PC-9 (cell line): ENCODE data around the gene TUBGCP6. TPM values are rescaled to one million over a fixed set of nuclear protein-coding genes. Genes with fewer than 3 reads are reported as not detected.

Experiments used
- BruUV-seq: library from RNA; stranded (reverse); fragments of 400-500 nt; replicated peaks from 2 replicates; lab custom pipeline; 2021; lab: Mats Ljungman, UMichigan
- CTCF ChIA-PET: fragments of 300-600 bp; sonication (Branson Sonifier 250); formaldehyde crosslinking; loops from one replicate; lab custom pipeline; 2022; ENCODE audit warnings: antibody characterized with exemption; lab: Charles Lee
- POLR2A ChIA-PET: fragments of 300-600 bp; sonication (Branson Sonifier 250); formaldehyde crosslinking; loops from one replicate; lab custom pipeline; 2022; ENCODE audit warnings: antibody characterized with exemption; ENCODE audit not compliant: unreplicated experiment; lab: Charles Lee
- DNase-seq, 2 experiments: peaks; one replicate each; pipeline versions ENCODE4 v3.0.0 to v3.0.0-alpha.2; 2015 to 2022; ENCODE audit warnings: mixed read lengths in 1 of 2
- H2AFZ ChIP-seq: fragments of 200-600 bp; sonication (generic); 2 replicates; pipeline ENCODE4 v1.8.1; 2017; ENCODE audit warnings: antibody characterized with exemption
- H3F3A ChIP-seq: fragments of 200-600 bp; sonication (generic); 2 replicates; pipeline ENCODE4 v1.8.1; 2017; ENCODE audit warnings: antibody characterized with exemption, mild to moderate bottlenecking, low read depth; ENCODE audit not compliant: insufficient read depth
- H3K27ac ChIP-seq: fragments of 200-600 bp; sonication (generic); 2 replicates; pipeline ENCODE4 v1.6.1; 2016; ENCODE audit warnings: mixed run types
- H3K27me3 ChIP-seq: fragments of 200-600 bp; sonication (generic); 2 replicates; pipeline ENCODE4 v1.6.1; 2016; ENCODE audit warnings: low read depth, mixed run types; ENCODE audit not compliant: insufficient read depth
- H3K36me3 ChIP-seq: fragments of 200-600 bp; sonication (generic); 2 replicates; pipeline ENCODE4 v1.6.1; 2016; ENCODE audit warnings: low read depth, mixed run types
- H3K4me1 ChIP-seq: fragments of 200-600 bp; sonication (generic); replicated peaks from 2 replicates; pipeline ENCODE4 v1.6.1; 2016; ENCODE audit warnings: mixed run types; ENCODE audit not compliant: insufficient read depth
- H3K4me2 ChIP-seq: fragments of 200-600 bp; sonication (generic); 2 replicates; pipeline ENCODE4 v1.6.1; 2017; ENCODE audit warnings: mixed run types
- H3K4me3 ChIP-seq: fragments of 200-600 bp; sonication (generic); 2 replicates; pipeline ENCODE4 v1.6.1; 2016; ENCODE audit warnings: mixed run types
- H3K79me2 ChIP-seq: fragments of 200-600 bp; sonication (generic); 2 replicates; pipeline ENCODE4 v1.6.1; 2017; ENCODE audit warnings: low read depth, mixed run types
- H3K9me2 ChIP-seq: fragments of 200-600 bp; sonication (generic); 2 replicates; pipeline ENCODE4 v1.8.1; 2017; ENCODE audit warnings: mild to moderate bottlenecking; ENCODE audit not compliant: insufficient read depth
- H3K9me3 ChIP-seq: fragments of 200-600 bp; sonication (generic); 2 replicates; pipeline ENCODE4 v1.8.1; 2016; ENCODE audit warnings: low read depth; ENCODE audit not compliant: insufficient read depth
- H4K20me1 ChIP-seq: fragments of 200-600 bp; sonication (generic); 2 replicates; pipeline ENCODE4 v1.8.1; 2017; ENCODE audit not compliant: insufficient read depth
- CTCF ChIP-seq: fragments of 200-600 bp; sonication (generic); conservative IDR thresholded peaks from 2 replicates; pipeline ENCODE4 v1.6.1; 2017; ENCODE audit warnings: mixed run types, antibody characterized with exemption, mild to moderate bottlenecking, moderate library complexity
- EZH2 ChIP-seq: fragments of 200-600 bp; sonication (generic); IDR thresholded peaks from 2 replicates; pipeline ENCODE4 v1.8.0; 2017; ENCODE audit warnings: antibody characterized with exemption, low read depth
- intact Hi-C: fragments of 100-400 bp; cut with micrococcal nuclease; formaldehyde crosslinking; loops from one replicate; pipeline ENCODE4 v1.10.0; 2022; ENCODE audit not compliant: unreplicated experiment
- total RNA-seq: library from RNA; stranded (reverse); gene quantifications from 2 replicates; pipeline ENCODE4 v1.2.3, GENCODE V29; 2021

Gene TUBGCP6
- total RNA-seq, 1 experiment from 2014 or later, result 31.3 TPM

- Histone ChIP-seq H4K20me1 (peaks cover 59% of the 10 kb centered on the region), H3K27ac (no peak overlapping the region), H3F3A (peaks cover 20% of the 10 kb centered on the region), H3K4me3 (no peak overlapping the region), H3K9me3 (no peaks in the 10 kb centered on the region), H3K79me2 (peaks cover 69% of the 10 kb centered on the region), H3K36me3 (peaks cover 10% of the 10 kb centered on the region; the same call in 1 of the 2 replicates), H3K4me1 (peaks cover 47% of the 10 kb centered on the region), H3K9me2 (no peaks in the 10 kb centered on the region), H3K27me3 (no peaks in the 10 kb centered on the region), H3K4me2 (no peak overlapping the region), H2AFZ (no peak overlapping the region)
- TF ChIP-seq EZH2, result no peak
- no peak for TF ChIP-seq CTCF
- intact Hi-C loops, result no loop called here
- no TSS peak for BruUV-seq
- no peak for DNase-seq
- ChIA-PET CTCF (no interaction called here), POLR2A (no interaction called here)
These were observed 56.5 kb downstream of the TUBGCP6 start for GRCh38 chr22:50188356-50188755.

GRCh38 chr22:50186761-50187523 lies 57.9 kb downstream of the TUBGCP6 start:
- 0 out of 2 replicates have a peak, but pooled peaks cover 9% of the 10 kb centered on the region for H3K36me3 ChIP-seq
- peak overlapping the region; percentile 75 for H3K4me3 ChIP-seq
- CTCF ChIA-PET, result no interaction called here
- H3K4me1 ChIP-seq, result peaks cover 47% of the 10 kb centered on the region
- peaks cover 50% of the 10 kb centered on the region for H4K20me1 ChIP-seq
- POLR2A ChIA-PET, result interaction anchor here (0.6 kb wide), 1 partner anchor 29 kb away, joined by 5 read pairs; no protein-coding TSS in a partner anchor
- H3K27me3 ChIP-seq, result no peaks in the 10 kb centered on the region
- H3K9me3 ChIP-seq, result no peaks in the 10 kb centered on the region
- intact Hi-C loops, result no loop called here
- TF ChIP-seq CTCF (no peak), EZH2 (no peak)
- no peaks in the 10 kb centered on the region for H3K9me2 ChIP-seq
- H3F3A ChIP-seq, result peaks cover 23% of the 10 kb centered on the region
- peaks cover 59% of the 10 kb centered on the region for H3K79me2 ChIP-seq
- peak overlapping the region; percentile 29 for H2AFZ ChIP-seq
- peak overlapping the region; percentile 92 for H3K4me2 ChIP-seq
- peak in 1 of 2 experiments; percentile 48 for DNase-seq
- BruUV-seq, result no TSS peak
- H3K27ac ChIP-seq, result no peak overlapping the region

GRCh38 chr22:50186181-50186714 lies 58.6 kb downstream of the TUBGCP6 start:
- peaks cover 52% of the 10 kb centered on the region for H3K79me2 ChIP-seq
- peaks cover 44% of the 10 kb centered on the region for H3K4me1 ChIP-seq
- 0 out of 2 replicates have a peak, but pooled peaks cover 9% of the 10 kb centered on the region for H3K36me3 ChIP-seq
- H3K4me2 ChIP-seq, result peak overlapping the region; percentile 92
- no peaks in the 10 kb centered on the region for H3K9me2 ChIP-seq
- TF ChIP-seq CTCF (no peak), EZH2 (no peak)
- peak overlapping the region; percentile 75 for H3K4me3 ChIP-seq
- POLR2A ChIA-PET, result no interaction called here
- intact Hi-C loops, result no loop called here
- H3K27ac ChIP-seq, result no peak overlapping the region
- no peaks in the 10 kb centered on the region for H3K27me3 ChIP-seq
- CTCF ChIA-PET, result no interaction called here
- peak overlapping the region; percentile 29 for H2AFZ ChIP-seq
- H3F3A ChIP-seq, result peaks cover 30% of the 10 kb centered on the region
- peaks cover 44% of the 10 kb centered on the region for H4K20me1 ChIP-seq
- no peaks in the 10 kb centered on the region for H3K9me3 ChIP-seq
- DNase-seq, result no peak
- no TSS peak for BruUV-seq
